Suprapubic skin (tissue), 4 donors: ENCODE results near the gene PODNL1.

Experiments
- CTCF ChIP-seq, 2 donors: fragments of 200-600 bp in 1 of 2; fragments of 450-650 bp in 1 of 2; sonication (generic) in 1 of 2; IDR thresholded peaks; one replicate each; pipeline ENCODE4 v1.5.1; 2016 to 2019; ENCODE audit warnings: antibody characterized with exemption in 2 of 2, mild to moderate bottlenecking in 1 of 2, moderate library complexity in 1 of 2
- EP300 ChIP-seq: sonication (generic); formaldehyde crosslinking; IDR thresholded peaks from one replicate; pipeline ENCODE4 v1.6.1; 2017; ENCODE audit warnings: antibody characterized with exemption
- POLR2A ChIP-seq, 2 donors: fragments of 450-650 bp; IDR thresholded peaks; one replicate each; pipeline ENCODE4 v1.6.1; 2017; ENCODE audit warnings: antibody characterized with exemption in 2 of 2, mild to moderate bottlenecking in 2 of 2, moderate library complexity in 2 of 2
- POLR2AphosphoS5 ChIP-seq, 3 donors: sonication (generic); formaldehyde crosslinking; IDR thresholded peaks; one replicate each; pipeline ENCODE4 v1.6.1; 2017; ENCODE audit warnings: antibody characterized with exemption in 3 of 3

- no peak for TF ChIP-seq CTCF (IDR thresholded peaks at IDR 0.05)
- no peak for TF ChIP-seq POLR2A (IDR thresholded peaks at IDR 0.05)
- TF ChIP-seq POLR2AphosphoS5 (IDR thresholded peaks at IDR 0.05), result no peak
- TF ChIP-seq EP300, result no peak
Measured at GRCh38 chr19:13965377-13965896, 27.2 kb upstream of the PODNL1 start.
